ENCODE measurements around the gene CACNA1S.

CACNA1S gene

GRCh38 chr1:201139756-201140155 is 27.5 kb upstream of the CACNA1S start:
- no peak for DNase-seq

DNA sequence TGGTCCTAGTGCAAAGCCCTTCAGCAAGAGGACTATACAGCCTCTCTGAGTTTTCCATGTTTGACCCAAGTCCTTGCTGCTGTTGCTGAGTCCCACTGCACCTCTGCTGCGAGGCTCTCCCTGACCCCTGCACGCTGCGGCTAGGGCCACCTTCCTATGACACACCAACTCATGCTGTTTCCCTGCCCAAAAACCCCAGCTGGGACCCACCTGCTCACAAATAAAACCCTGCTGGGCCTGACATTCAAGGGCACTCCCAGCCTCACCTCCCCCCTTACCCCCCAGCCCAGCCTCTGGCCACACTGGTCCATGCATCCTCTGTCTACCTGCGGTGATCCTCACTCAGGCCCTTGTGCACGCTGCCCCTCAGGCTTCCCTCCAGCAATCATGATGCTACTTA is 27.1 kb upstream of the CACNA1S start:
- DNase-seq = no peak

DNA sequence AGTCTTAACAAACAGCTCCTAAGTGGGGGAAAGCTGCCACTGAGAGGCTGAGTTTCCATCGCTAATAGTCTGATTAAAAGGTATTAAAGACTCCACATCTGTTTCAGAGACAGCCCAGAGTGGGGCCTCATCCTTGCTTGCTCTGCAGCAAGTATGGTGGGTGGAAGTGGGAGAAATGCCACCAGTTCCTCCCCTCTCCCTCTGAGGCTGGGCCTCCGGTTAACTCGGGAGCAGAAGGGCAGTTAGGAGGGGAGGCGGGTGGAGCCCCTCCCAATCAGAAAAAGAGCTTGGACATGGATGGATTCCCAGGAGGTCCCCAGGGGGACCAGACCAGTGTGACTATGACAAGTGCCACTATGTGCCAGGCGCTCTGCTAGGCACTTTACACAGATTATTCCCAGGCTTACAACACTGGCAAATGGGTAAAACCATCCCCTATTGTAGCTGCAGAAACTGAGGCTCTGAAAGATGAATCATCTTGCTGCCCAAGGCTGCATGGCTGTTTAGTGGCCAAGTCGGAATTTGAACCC is 26.1 kb upstream of the CACNA1S start:
- no peak for DNase-seq

- no peak for DNase-seq
Observed at GRCh38 chr1:201137579-201138310, 25.5 kb upstream of the CACNA1S start.

GRCh38 chr1:201137024-201137392 is 24.8 kb upstream of the CACNA1S start:
- no peak for DNase-seq

DNA sequence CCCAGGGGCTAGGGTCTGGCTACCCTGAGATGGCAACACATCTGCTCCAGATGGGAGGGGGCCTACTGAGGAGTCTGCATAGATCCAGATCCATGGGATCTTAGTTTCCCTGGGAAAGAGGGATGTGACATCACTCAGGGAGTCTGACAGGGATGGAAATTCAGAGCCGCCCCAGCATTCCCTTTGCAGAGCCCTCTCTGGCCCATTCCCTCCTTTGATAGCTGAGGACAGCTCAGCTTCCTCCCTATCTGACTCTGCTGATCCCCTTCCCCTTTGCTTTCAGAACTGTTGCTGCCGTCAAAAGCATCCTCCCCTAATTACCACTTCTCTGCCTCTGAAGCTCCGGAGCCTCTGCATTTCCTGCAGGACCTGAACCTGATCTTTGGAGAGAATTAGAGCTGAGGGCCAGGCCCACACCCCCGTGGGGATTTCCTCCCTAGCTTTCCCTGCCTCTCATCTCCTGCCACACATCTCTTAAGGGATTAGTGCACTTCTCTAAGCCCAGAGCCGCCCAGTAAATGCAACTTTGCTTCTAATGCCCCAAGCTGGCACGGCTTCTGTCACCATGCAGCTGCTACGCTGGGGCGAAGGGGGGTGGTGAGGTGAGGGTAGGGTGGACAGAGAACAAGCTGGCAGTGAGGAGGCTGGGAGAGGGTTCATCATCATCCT is 24.3 kb upstream of the CACNA1S start:
- DNase-seq = no peak

DNA sequence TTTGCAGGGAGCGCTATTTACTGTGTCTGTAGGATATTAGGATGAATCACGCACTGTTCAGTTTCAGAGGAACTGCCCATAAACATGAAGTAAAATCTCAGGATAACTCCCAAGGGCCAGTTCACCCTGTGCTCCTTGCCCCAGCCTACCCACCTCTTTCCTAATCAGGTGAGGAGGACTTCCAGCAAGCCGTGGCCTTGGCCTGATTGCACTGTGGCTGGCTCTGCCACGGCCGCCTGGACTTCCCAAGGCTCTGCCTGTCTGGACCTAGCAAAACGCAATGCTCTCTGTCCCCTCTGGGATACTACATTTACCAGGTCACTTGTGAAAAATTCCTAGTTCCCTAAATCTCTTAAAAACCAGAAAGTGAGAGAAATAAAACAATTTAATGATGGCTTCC is 22.2 kb upstream of the CACNA1S start:
- DNase-seq = no peak

DNA sequence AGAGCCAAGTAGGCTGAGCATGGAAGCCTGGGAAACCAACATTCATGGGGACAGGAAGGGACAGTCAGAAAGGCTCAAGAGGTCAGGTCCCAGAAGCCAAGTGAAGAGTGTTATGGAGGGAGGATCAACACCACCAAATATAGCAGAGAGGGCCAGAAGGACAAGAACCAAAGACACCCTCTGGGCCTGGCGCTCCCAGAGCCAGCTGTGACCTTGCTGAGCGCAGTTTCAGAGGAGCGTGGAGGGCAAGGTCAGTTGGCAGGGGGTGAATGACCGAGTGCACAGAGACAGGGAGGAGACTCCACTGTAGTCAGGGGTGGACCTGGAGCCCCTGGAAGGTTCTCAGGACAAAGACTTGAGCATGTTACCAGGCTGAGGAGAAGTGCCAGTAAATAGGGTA is 19.2 kb upstream of the CACNA1S start:
- DNase-seq = no peak

DNA sequence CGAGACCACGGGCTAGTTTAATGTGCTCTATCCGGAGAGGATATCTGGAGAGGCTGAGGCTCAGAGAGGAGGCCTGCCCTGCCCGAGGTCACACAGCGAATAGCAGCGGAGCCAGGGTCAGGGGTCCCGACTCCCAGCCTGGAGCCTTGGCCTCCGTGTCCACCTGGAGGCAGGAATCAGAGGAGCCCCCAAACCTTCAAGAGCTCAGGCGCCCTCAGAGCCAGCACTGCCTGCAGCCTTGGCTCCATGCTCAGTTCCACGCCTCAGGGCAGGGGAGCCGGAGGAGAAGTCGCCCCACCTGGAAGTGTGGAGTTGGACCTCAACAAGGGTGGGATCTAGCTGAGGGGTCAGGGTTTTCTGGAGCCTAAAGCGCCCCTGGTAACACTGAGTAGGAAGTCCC is 16.7 kb upstream of the CACNA1S start:
- no peak for DNase-seq

DNA sequence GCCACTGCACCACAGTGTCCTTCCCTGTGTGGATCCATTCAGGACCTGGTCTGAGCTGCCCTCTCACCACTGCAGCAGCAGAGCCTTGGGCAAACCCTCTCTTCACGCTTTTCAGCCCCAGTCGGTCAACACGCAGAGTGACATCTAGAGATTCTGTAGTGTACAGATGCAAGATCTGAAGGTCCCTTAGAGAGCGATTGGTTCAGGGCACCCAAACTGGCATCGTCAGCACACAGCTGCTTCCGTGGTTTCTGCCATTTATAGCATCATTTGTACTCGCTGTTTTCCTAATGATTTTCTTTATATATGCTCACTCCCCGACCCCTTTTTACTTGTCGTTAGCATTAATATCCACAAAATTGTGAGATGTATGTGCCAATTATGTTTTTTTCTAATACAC is 16.2 kb upstream of the CACNA1S start:
- DNase-seq = no peak

DNA sequence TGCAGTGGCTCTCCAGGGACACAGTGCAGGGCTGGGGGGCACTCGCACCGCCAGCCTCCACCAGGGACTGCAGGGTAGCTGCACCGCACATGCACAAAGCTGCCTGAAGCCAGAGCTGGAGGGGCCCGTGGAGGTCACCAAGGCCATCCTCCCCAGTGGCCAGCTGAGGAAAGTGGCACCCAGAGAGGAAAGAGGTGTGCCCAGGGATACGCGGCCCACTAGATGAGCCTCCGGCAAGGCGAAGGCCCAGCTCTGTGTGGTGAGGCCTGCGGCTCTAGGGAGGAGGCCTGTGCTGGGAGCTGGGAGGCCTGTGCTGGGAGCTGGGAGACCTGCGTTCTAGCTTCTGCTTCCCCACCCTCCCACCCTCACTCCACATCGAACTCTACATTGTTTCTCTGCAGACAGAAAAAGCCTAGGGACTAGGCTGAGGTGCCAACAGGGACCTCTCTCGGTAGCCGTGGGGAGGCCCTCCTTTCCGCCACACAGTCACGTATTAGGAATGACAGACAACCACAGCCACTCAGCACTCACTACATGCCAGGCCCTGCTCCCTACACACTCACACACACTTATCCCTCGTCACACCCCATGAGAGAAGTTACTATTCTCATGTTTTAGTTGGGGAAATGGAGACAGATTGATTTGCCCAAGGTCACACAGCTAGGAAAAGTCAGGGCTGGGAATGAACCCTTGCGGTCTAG is 15.7 kb upstream of the CACNA1S start:
- no peak for DNase-seq

GRCh38 chr1:201126832-201127754 is 14.9 kb upstream of the CACNA1S start, which contains the start of gene ASCL5:
ASCL5 (minus strand) TSS chr1:201127184; CDS start chr1:201115372, 11,812 bp downstream.
- DNase-seq = no peak

DNA sequence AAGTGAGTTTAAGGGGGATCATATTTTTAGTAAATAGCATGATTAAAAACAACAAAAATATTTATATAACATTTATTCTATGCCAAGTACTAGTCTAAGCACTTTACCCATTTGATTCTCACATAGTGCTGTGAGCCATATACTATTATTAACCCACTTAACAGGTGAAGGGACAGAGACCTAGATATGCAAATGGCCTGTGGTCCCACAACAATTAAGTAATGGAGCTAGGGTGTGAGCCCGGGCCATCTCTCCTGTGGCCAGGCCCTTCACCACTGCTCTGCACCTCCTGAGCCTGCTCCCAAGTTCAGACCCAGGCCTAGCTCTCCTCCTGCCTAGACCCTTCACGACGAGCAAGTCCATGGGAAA is 14.2 kb upstream of the CACNA1S start:
- DNase-seq = no peak

GRCh38 chr1:201125800-201126199 is 13.6 kb upstream of the CACNA1S start:
- no peak for DNase-seq

GRCh38 chr1:201125019-201125418 is 12.8 kb upstream of the CACNA1S start:
- no peak for DNase-seq

- DNase-seq = no peak
Observed at GRCh38 chr1:201123866-201124265, 11.6 kb upstream of the CACNA1S start.

DNA sequence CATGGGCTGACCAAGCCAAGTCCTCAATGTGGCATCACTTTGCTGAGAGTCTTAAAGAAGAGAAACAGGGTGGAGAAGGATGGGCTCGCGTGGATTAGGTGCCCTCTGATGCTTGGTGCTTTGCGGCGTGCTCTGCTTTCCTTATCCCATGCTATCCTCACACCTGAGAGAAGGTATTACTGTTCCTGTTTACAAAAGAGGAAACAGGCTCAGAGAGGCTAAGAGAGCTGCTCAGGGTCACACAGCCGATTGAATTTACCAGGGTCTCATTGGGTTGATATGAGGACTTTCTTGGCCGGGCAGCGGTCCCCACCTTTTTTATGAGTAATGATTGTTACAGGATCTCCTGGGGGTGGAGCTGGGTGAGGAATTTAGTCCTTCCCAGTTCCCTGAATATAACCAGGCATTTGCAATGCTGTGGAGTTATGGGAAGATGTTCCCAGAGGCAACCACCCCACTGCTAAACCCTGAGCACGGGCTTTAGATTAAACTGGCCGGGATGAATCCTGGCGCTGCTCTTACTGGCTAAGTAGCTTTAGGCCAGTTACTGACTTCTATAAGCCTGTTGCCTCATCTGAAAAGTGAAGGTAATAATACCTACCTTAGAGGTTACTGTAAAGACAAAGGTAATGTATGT is 10.2 kb upstream of the CACNA1S start:
- no peak for DNase-seq

- DNase-seq = peak; percentile 28 to 57
Observed at GRCh38 chr1:201119206-201120197, 7.3 kb upstream of the CACNA1S start.

- no peak for DNase-seq
Observed at GRCh38 chr1:201116091-201116490, 3.9 kb upstream of the CACNA1S start.

GRCh38 chr1:201115390-201115937 is 3.2 kb upstream of the CACNA1S start:
- DNase-seq = no peak

All from CD4-positive, alpha-beta T cell treated with Interferon alpha-2 for 1 hour (primary cell).